ENCODE data around the gene TNFRSF17. TPM values are rescaled to one million over a fixed set of nuclear protein-coding genes. Genes with fewer than 3 reads are reported as not detected.

Gene TNFRSF17
- total and polyA plus RNA-seq, 2 of the 8 experiments (the other 6 are each of a cell fraction or from before 2014, with no cell fraction given) = not detected

DNA sequence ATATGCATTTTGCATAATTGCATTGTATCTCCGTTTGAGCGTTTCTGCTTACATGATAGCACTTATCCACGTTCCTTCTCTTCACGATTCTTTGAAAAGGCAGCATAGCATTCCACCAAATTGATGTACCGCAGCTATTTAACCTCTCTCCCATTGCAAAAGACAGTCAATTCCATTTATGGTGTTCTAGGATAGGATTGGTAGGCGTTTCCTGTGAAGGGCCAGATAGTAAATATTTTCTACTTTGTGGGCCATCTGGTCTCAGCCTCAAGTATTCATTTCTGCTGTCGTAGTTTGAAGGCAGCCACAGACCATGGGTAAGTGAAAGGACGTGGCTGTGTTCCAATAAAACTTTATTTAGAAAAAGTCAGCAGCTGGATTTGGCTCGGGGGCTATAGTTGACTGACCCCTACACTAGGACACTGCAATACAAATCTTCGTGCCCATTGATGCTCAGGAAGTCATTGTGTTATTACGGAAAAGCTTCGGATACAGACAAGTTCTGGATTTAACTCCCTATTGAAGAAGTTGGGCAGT is 21.6 kb downstream of the TNFRSF17 start (continued):
- TF ChIP-seq, protein P1, sequence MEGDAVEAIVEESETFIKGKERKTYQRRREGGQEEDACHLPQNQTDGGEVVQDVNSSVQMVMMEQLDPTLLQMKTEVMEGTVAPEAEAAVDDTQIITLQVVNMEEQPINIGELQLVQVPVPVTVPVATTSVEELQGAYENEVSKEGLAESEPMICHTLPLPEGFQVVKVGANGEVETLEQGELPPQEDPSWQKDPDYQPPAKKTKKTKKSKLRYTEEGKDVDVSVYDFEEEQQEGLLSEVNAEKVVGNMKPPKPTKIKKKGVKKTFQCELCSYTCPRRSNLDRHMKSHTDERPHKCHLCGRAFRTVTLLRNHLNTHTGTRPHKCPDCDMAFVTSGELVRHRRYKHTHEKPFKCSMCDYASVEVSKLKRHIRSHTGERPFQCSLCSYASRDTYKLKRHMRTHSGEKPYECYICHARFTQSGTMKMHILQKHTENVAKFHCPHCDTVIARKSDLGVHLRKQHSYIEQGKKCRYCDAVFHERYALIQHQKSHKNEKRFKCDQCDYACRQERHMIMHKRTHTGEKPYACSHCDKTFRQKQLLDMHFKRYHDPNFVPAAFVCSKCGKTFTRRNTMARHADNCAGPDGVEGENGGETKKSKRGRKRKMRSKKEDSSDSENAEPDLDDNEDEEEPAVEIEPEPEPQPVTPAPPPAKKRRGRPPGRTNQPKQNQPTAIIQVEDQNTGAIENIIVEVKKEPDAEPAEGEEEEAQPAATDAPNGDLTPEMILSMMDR (IDR thresholded peaks at IDR 0.05; ENCODE audit: control extremely low read depth in 1 of 3, insufficient read depth in 1 of 3, low read depth in 1 of 3, low read length in 3 of 3) = no peak
- TF ChIP-seq HDAC6 (IDR thresholded peaks at IDR 0.05; ENCODE audit: low read depth, low read length) = no peak

Data from H1 (cell line).